MM.1S (cell line): ENCODE data around the gene ZBTB37.
"Not testable (repeated sequence)": the region's sequence is repeated elsewhere in the genome, so short reads cannot be mapped to it uniquely, and the experiment has no call there.

Experiments used
- DNase-seq: peaks from one replicate; pipeline ENCODE4 v3.0.0-alpha.2; 2015
- H2AFZ ChIP-seq: fragments of 300-600 bp; sonication (generic); 2 replicates; pipeline ENCODE4 v1.6.0; 2016; ENCODE audit warnings: antibody characterized with exemption, low read length
- H3F3A ChIP-seq: fragments of 300-600 bp; sonication (generic); 2 replicates; pipeline ENCODE4 v1.6.1; 2016; ENCODE audit warnings: mild to moderate bottlenecking, antibody characterized with exemption, low read length, moderate library complexity, mixed read lengths; ENCODE audit not compliant: insufficient read depth
- H3K27ac ChIP-seq: fragments of 300-600 bp; sonication (generic); 2 replicates; pipeline ENCODE4 v1.5.1; 2016; ENCODE audit warnings: mild to moderate bottlenecking, low read length
- H3K27me3 ChIP-seq: fragments of 300-600 bp; sonication (generic); replicated peaks from 2 replicates; pipeline ENCODE4 v1.6.0; 2016; ENCODE audit warnings: low read length; ENCODE audit not compliant: insufficient read depth
- H3K36me3 ChIP-seq: fragments of 300-600 bp; sonication (generic); replicated peaks from 2 replicates; pipeline ENCODE4 v1.6.1; 2016; ENCODE audit warnings: mild to moderate bottlenecking, low read length, mixed read lengths; ENCODE audit not compliant: insufficient read depth
- H3K4me1 ChIP-seq: fragments of 300-600 bp; sonication (generic); 2 replicates; pipeline ENCODE4 v1.6.1; 2016; ENCODE audit warnings: low read length, mixed read lengths
- H3K4me2 ChIP-seq: fragments of 300-600 bp; sonication (generic); 2 replicates; pipeline ENCODE4 v1.6.0; 2016; ENCODE audit warnings: low read depth, low read length
- H3K4me3 ChIP-seq: fragments of 300-600 bp; sonication (generic); 2 replicates; pipeline ENCODE4 v1.5.1; 2016; ENCODE audit warnings: low read length, mixed read lengths
- H3K79me2 ChIP-seq: fragments of 300-600 bp; sonication (generic); 2 replicates; pipeline ENCODE4 v1.6.1; 2016; ENCODE audit warnings: mixed run types, low read length, mixed read lengths
- H3K9ac ChIP-seq: fragments of 300-600 bp; sonication (generic); 2 replicates; pipeline ENCODE4 v1.6.1; 2016; ENCODE audit warnings: low read length, mixed read lengths
- H3K9me2 ChIP-seq: fragments of 300-600 bp; sonication (generic); replicated peaks from 2 replicates; pipeline ENCODE4 v1.6.1; 2016; ENCODE audit warnings: mild to moderate bottlenecking, low read length, mixed read lengths; ENCODE audit not compliant: insufficient read depth
- H3K9me3 ChIP-seq: fragments of 300-600 bp; sonication (generic); replicated peaks from 2 replicates; pipeline ENCODE4 v1.6.1; 2016; ENCODE audit warnings: mild to moderate bottlenecking, low read length, mixed read lengths; ENCODE audit not compliant: insufficient read depth
- H4K20me1 ChIP-seq: fragments of 300-600 bp; sonication (generic); 2 replicates; pipeline ENCODE4 v1.6.1; 2016; ENCODE audit warnings: mild to moderate bottlenecking, low read length, moderate library complexity, mixed read lengths; ENCODE audit not compliant: insufficient read depth
- CTCF ChIP-seq: fragments of 300-600 bp; sonication (generic); IDR thresholded peaks from 2 replicates; pipeline ENCODE4 v1.5.1; 2016; ENCODE audit warnings: antibody characterized with exemption, low read length, mixed read lengths
- EZH2 ChIP-seq: fragments of 300-600 bp; sonication (generic); optimal IDR thresholded peaks from 2 replicates; pipeline ENCODE3; 2017; ENCODE audit warnings: low read depth, mild to moderate bottlenecking, antibody characterized with exemption, low read length, mixed read lengths
- EZH2phosphoT487 ChIP-seq: fragments of 300-600 bp; sonication (generic); IDR thresholded peaks from 2 replicates; pipeline ENCODE4 v1.6.1; 2018; ENCODE audit warnings: antibody characterized with exemption, low read length

ZBTB37 gene

GRCh38 chr1:173925306-173926242 is 57.4 kb downstream of the ZBTB37 start:
- Histone ChIP-seq H3K4me1 (no peaks in the 10 kb centered on the region), H3K79me2 (no peaks in the 10 kb centered on the region), H3F3A (no peaks in the 10 kb centered on the region), H3K36me3 (no peaks in the 10 kb centered on the region), H3K27ac (no peak overlapping the region), H3K4me3 (no peak overlapping the region), H3K27me3 (no peaks in the 10 kb centered on the region), H2AFZ (no peak overlapping the region), H4K20me1 (no peaks in the 10 kb centered on the region), H3K9ac (no peak overlapping the region), H3K9me3 (no peaks in the 10 kb centered on the region), H3K4me2 (no peak overlapping the region), H3K9me2 (no peaks in the 10 kb centered on the region)
- TF ChIP-seq CTCF (no peak), EZH2phosphoT487 (no peak), EZH2 (no peak)
- no peak for DNase-seq

- not testable (repeated sequence) for H3K4me2 ChIP-seq, H3K9ac ChIP-seq, H3K4me3 ChIP-seq, DNase-seq, H3K36me3 ChIP-seq, H4K20me1 ChIP-seq, H3K27ac ChIP-seq, H3K4me1 ChIP-seq, H3K9me2 ChIP-seq, H3K27me3 ChIP-seq, H2AFZ ChIP-seq, H3F3A ChIP-seq, H3K9me3 ChIP-seq, H3K79me2 ChIP-seq
These were observed 62.4 kb downstream of the ZBTB37 start for GRCh38 chr1:173930541-173930940.

GRCh38 chr1:173934440-173934839 is 66.3 kb downstream of the ZBTB37 start:
- Histone ChIP-seq H3K27ac (no peak overlapping the region), H3K4me2 (no peak overlapping the region), H3K4me3 (no peak overlapping the region), H2AFZ (no peak overlapping the region), H4K20me1 (no peaks in the 10 kb centered on the region), H3K36me3 (peaks cover 14% of the 10 kb centered on the region), H3K79me2 (no peaks in the 10 kb centered on the region), H3F3A (no peaks in the 10 kb centered on the region), H3K9me3 (no peaks in the 10 kb centered on the region), H3K9ac (no peak overlapping the region), H3K27me3 (no peaks in the 10 kb centered on the region), H3K9me2 (no peaks in the 10 kb centered on the region), H3K4me1 (no peaks in the 10 kb centered on the region)
- no peak for DNase-seq
- TF ChIP-seq EZH2 = no peak
- no peak for TF ChIP-seq EZH2phosphoT487
- TF ChIP-seq CTCF = no peak

- TF ChIP-seq CTCF (no peak), EZH2 (no peak), EZH2phosphoT487 (no peak)
- Histone ChIP-seq H3K9ac (no peak overlapping the region), H3K27me3 (no peaks in the 10 kb centered on the region), H4K20me1 (no peaks in the 10 kb centered on the region), H3F3A (no peaks in the 10 kb centered on the region), H3K79me2 (no peaks in the 10 kb centered on the region), H2AFZ (no peak overlapping the region), H3K9me2 (no peaks in the 10 kb centered on the region), H3K4me2 (no peak overlapping the region), H3K36me3 (peaks cover 18% of the 10 kb centered on the region), H3K4me1 (no peaks in the 10 kb centered on the region), H3K4me3 (no peak overlapping the region), H3K9me3 (no peaks in the 10 kb centered on the region), H3K27ac (no peak overlapping the region)
- DNase-seq = no peak
These were observed 68.9 kb downstream of the ZBTB37 start for GRCh38 chr1:173937062-173937461.
